Breast epithelium (tissue), 4 donors: ENCODE data around the gene NCOA6. TPM values are rescaled to one million over a fixed set of nuclear protein-coding genes. Genes with fewer than 3 reads are reported as not detected.

Source experiments
- DNase-seq, 2 donors: peaks; one replicate each; pipeline ENCODE4 v3.0.0-alpha.2; 2019; ENCODE audit warnings: low spot score in 2 of 2
- H3K27ac ChIP-seq, 2 donors: fragments of 200-600 bp; sonication (generic) in 1 of 2; one replicate each; pipeline ENCODE4 v1.5.1; 2016 to 2019; ENCODE audit warnings: mild to moderate bottlenecking in 1 of 2
- H3K27me3 ChIP-seq, 2 donors: fragments of 200-600 bp; sonication (generic) in 1 of 2; one replicate each; pipeline versions ENCODE4 v1.5.1 to v1.6.0; 2017 to 2019; ENCODE audit warnings: control low read depth in 1 of 2, mild to moderate bottlenecking in 1 of 2
- H3K36me3 ChIP-seq: fragments of 200-600 bp; one replicate; pipeline ENCODE4 v1.5.1; 2019
- H3K4me1 ChIP-seq, 2 donors: fragments of 200-600 bp; sonication (generic); one replicate each; pipeline ENCODE4 v1.5.1; 2016 to 2019; ENCODE audit warnings: control low read depth in 1 of 2
- H3K4me3 ChIP-seq, 3 donors: fragments of 200-600 bp; sonication (generic); 1 replicate in 2 of 3; 2 replicates in 1 of 3; pipeline ENCODE4 v1.5.1; 2016 to 2019; ENCODE audit warnings: mild to moderate bottlenecking in 3 of 3, moderate library complexity in 2 of 3
- H3K9me3 ChIP-seq, 2 donors: fragments of 200-600 bp; sonication (generic) in 1 of 2; one replicate each; pipeline ENCODE4 v1.5.1; 2016 to 2019; ENCODE audit warnings: control low read depth in 1 of 2
- CTCF ChIP-seq, 3 donors: fragments of 450-650 bp; IDR thresholded peaks; one replicate each; pipeline ENCODE4 v1.5.1; 2016 to 2017; ENCODE audit warnings: antibody characterized with exemption in 3 of 3, mild to moderate bottlenecking in 3 of 3, moderate library complexity in 3 of 3
- POLR2A ChIP-seq: fragments of 450-650 bp; IDR thresholded peaks from one replicate; pipeline ENCODE4 v1.6.1; 2016; ENCODE audit warnings: antibody characterized with exemption, mild to moderate bottlenecking, moderate library complexity
- POLR2AphosphoS5 ChIP-seq, 3 donors: sonication (generic); formaldehyde crosslinking; IDR thresholded peaks; one replicate each; pipeline ENCODE4 v1.6.1; 2017; ENCODE audit warnings: antibody characterized with exemption in 3 of 3
- intact Hi-C: fragments of 100-400 bp; cut with DNase I; formaldehyde crosslinking; loops from one replicate; pipeline ENCODE4 v1.15.1; 2023; ENCODE audit warnings: low total_unique reads
- total RNA-seq, 3 donors: library from RNA; depleted of rRNA; stranded (reverse); fragments of >200 nt; gene quantifications; one replicate each; pipeline ENCODE4 v1.1.0, GENCODE V29; 2016

Gene NCOA6
- total RNA-seq, 3 donors from 2014 or later = 20.0 to 20.6 (median 20.3) TPM

GRCh38 chr20:34774886-34775285 is 50.6 kb downstream of the NCOA6 start:
- intact Hi-C loops = no loop called here
- no peak for DNase-seq
- Histone ChIP-seq H3K36me3 (peaks cover 4% of the 10 kb centered on the region), H3K27ac (no peak overlapping the region), H3K9me3 (no peaks in the 10 kb centered on the region), H3K4me3 (no peak overlapping the region), H3K4me1 (no peaks in the 10 kb centered on the region), H3K27me3 (no peaks in the 10 kb centered on the region)
- TF ChIP-seq POLR2A = no peak
- TF ChIP-seq POLR2AphosphoS5 (IDR thresholded peaks at IDR 0.05) = no peak
- TF ChIP-seq CTCF (IDR thresholded peaks at IDR 0.05) = no peak

GRCh38 chr20:34774449-34774848 is 51.0 kb downstream of the NCOA6 start:
- no peak for TF ChIP-seq CTCF (IDR thresholded peaks at IDR 0.05)
- TF ChIP-seq POLR2AphosphoS5 (IDR thresholded peaks at IDR 0.05) = no peak
- no peak for TF ChIP-seq POLR2A
- H3K36me3 ChIP-seq = peaks cover 4% of the 10 kb centered on the region
- H3K4me3 ChIP-seq = no peak overlapping the region
- no peaks in the 10 kb centered on the region for H3K27me3 ChIP-seq
- no peaks in the 10 kb centered on the region for H3K9me3 ChIP-seq
- no peak for DNase-seq
- no peak overlapping the region for H3K27ac ChIP-seq
- intact Hi-C loops = no loop called here
- no peaks in the 10 kb centered on the region for H3K4me1 ChIP-seq

GRCh38 chr20:34773726-34774125 is 51.7 kb downstream of the NCOA6 start:
- TF ChIP-seq POLR2AphosphoS5 (IDR thresholded peaks at IDR 0.05) (no peak), CTCF (IDR thresholded peaks at IDR 0.05) (no peak), POLR2A (no peak)
- Histone ChIP-seq H3K4me1 (no peaks in the 10 kb centered on the region), H3K9me3 (no peaks in the 10 kb centered on the region), H3K27me3 (no peaks in the 10 kb centered on the region), H3K4me3 (no peak overlapping the region), H3K36me3 (peaks cover 4% of the 10 kb centered on the region), H3K27ac (no peak overlapping the region)
- DNase-seq = no peak
- intact Hi-C loops = no loop called here

GRCh38 chr20:34772437-34772836 is 53.0 kb downstream of the NCOA6 start:
- Histone ChIP-seq H3K4me3 (no peak overlapping the region), H3K27ac (no peak overlapping the region), H3K4me1 (no peaks in the 10 kb centered on the region), H3K27me3 (no peaks in the 10 kb centered on the region), H3K36me3 (peaks cover 4% of the 10 kb centered on the region), H3K9me3 (no peaks in the 10 kb centered on the region)
- intact Hi-C loops = no loop called here
- TF ChIP-seq CTCF (IDR thresholded peaks at IDR 0.05) = no peak
- TF ChIP-seq POLR2A = no peak
- no peak for TF ChIP-seq POLR2AphosphoS5 (IDR thresholded peaks at IDR 0.05)
- DNase-seq = no peak

GRCh38 chr20:34771680-34772081 is 53.8 kb downstream of the NCOA6 start:
- Histone ChIP-seq H3K36me3 (peaks cover 4% of the 10 kb centered on the region), H3K27me3 (no peaks in the 10 kb centered on the region), H3K4me3 (no peak overlapping the region), H3K4me1 (no peaks in the 10 kb centered on the region), H3K9me3 (no peaks in the 10 kb centered on the region), H3K27ac (no peak overlapping the region)
- intact Hi-C loops = no loop called here
- no peak for DNase-seq
- TF ChIP-seq POLR2A = no peak
- no peak for TF ChIP-seq CTCF (IDR thresholded peaks at IDR 0.05)
- TF ChIP-seq POLR2AphosphoS5 (IDR thresholded peaks at IDR 0.05) = no peak
